ENCODE data around the gene TPRN. TPM values are rescaled to one million over a fixed set of nuclear protein-coding genes. Genes with fewer than 3 reads are reported as not detected.

Gene TPRN
- total and polyA plus RNA-seq, 5 donors from 2014 or later = 0.27 to 5.9 (median 0.46) TPM

- Mint-ChIP-seq H3K4me1 (peaks cover 0 to 7% (median 0%) of the 10 kb centered on the region in 4 donors), H3K4me3 (no peak overlapping the region), H3K36me3 (no peaks in the 10 kb centered on the region), H3K9me3 (peaks cover 0 to 1% (median 0%) of the 10 kb centered on the region in 7 donors), H3K27me3 (peaks cover 18% of the 10 kb centered on the region), H3K27ac (no peak overlapping the region)
- Histone ChIP-seq H3K36me3 (ENCODE audit: control insufficient read depth, insufficient read depth, low read length) (no peaks in the 10 kb centered on the region), H3K4me3 (ENCODE audit: low read depth, low read length) (no peak overlapping the region), H3K4me1 (ENCODE audit: control insufficient read depth, insufficient read depth, low read length, poor library complexity, severe bottlenecking) (peaks cover 16% of the 10 kb centered on the region), H3K9me3 (ENCODE audit: control insufficient read depth in 2 of 2, low read length in 2 of 2) (no peaks in the 10 kb centered on the region), H3K27ac (ENCODE audit: insufficient read depth, low read length, poor library complexity, severe bottlenecking) (no peak overlapping the region), H3K27me3 (ENCODE audit: control insufficient read depth, insufficient read depth, low read length) (no peaks in the 10 kb centered on the region)
- ATAC-seq (ENCODE audit: low read depth in 2 of 2) (no peak), DNase-seq (no peak)
Measured at GRCh38 chr9:137165250-137165836, 35.2 kb downstream of the TPRN start.

- Mint-ChIP-seq H3K4me3 (peak overlapping the region in 1 of 4 donors; percentile 51), H3K27ac (no peak overlapping the region), H3K9me3 (peaks cover 0 to 1% (median 0%) of the 10 kb centered on the region in 7 donors), H3K27me3 (peaks cover 22% of the 10 kb centered on the region), H3K36me3 (no peaks in the 10 kb centered on the region), H3K4me1 (peaks cover 0 to 7% (median 0%) of the 10 kb centered on the region in 4 donors)
- Histone ChIP-seq H3K4me3 (ENCODE audit: low read depth, low read length) (no peak overlapping the region), H3K27me3 (ENCODE audit: control insufficient read depth, insufficient read depth, low read length) (no peaks in the 10 kb centered on the region), H3K9me3 (ENCODE audit: control insufficient read depth in 2 of 2, low read length in 2 of 2) (no peaks in the 10 kb centered on the region), H3K36me3 (ENCODE audit: control insufficient read depth, insufficient read depth, low read length) (no peaks in the 10 kb centered on the region), H3K27ac (ENCODE audit: insufficient read depth, low read length, poor library complexity, severe bottlenecking) (no peak overlapping the region), H3K4me1 (ENCODE audit: control insufficient read depth, insufficient read depth, low read length, poor library complexity, severe bottlenecking) (peaks cover 14% of the 10 kb centered on the region)
- DNase-seq (no peak), ATAC-seq (ENCODE audit: low read depth in 2 of 2) (no peak)
Measured at GRCh38 chr9:137164370-137165249, 35.9 kb downstream of the TPRN start.

GRCh38 chr9:137163805-137164204 is 36.7 kb downstream of the TPRN start:
- Mint-ChIP-seq H3K4me1 (peaks cover 0 to 13% (median 0%) of the 10 kb centered on the region in 4 donors), H3K27ac (no peak overlapping the region), H3K9me3 (peaks cover 0 to 1% (median 0%) of the 10 kb centered on the region in 7 donors), H3K36me3 (no peaks in the 10 kb centered on the region), H3K4me3 (no peak overlapping the region), H3K27me3 (peaks cover 23% of the 10 kb centered on the region)
- ATAC-seq (ENCODE audit: low read depth in 2 of 2) = no peak
- no peak for DNase-seq
- Histone ChIP-seq H3K9me3 (ENCODE audit: control insufficient read depth in 2 of 2, low read length in 2 of 2) (no peaks in the 10 kb centered on the region), H3K27me3 (ENCODE audit: control insufficient read depth, insufficient read depth, low read length) (peaks cover under 1% of the 10 kb centered on the region), H3K4me1 (ENCODE audit: control insufficient read depth, insufficient read depth, low read length, poor library complexity, severe bottlenecking) (peaks cover 8% of the 10 kb centered on the region), H3K36me3 (ENCODE audit: control insufficient read depth, insufficient read depth, low read length) (no peaks in the 10 kb centered on the region), H3K27ac (ENCODE audit: insufficient read depth, low read length, poor library complexity, severe bottlenecking) (no peak overlapping the region), H3K4me3 (ENCODE audit: low read depth, low read length) (no peak overlapping the region)

GRCh38 chr9:137163365-137163715 is 37.2 kb downstream of the TPRN start:
- no peak overlapping the region for H3K27ac ChIP-seq (ENCODE audit: insufficient read depth, low read length, poor library complexity, severe bottlenecking)
- H3K4me3 ChIP-seq (ENCODE audit: low read depth, low read length) = no peak overlapping the region
- H3K36me3 ChIP-seq (ENCODE audit: control insufficient read depth, insufficient read depth, low read length) = no peaks in the 10 kb centered on the region
- H3K27me3 Mint-ChIP-seq = peaks cover 28% of the 10 kb centered on the region
- H3K4me1 Mint-ChIP-seq = peaks cover 0 to 17% (median under 1%) of the 10 kb centered on the region in 4 donors
- no peak for DNase-seq
- no peak for ATAC-seq (ENCODE audit: low read depth in 2 of 2)
- no peak overlapping the region for H3K4me3 Mint-ChIP-seq
- H3K36me3 Mint-ChIP-seq = no peaks in the 10 kb centered on the region
- peaks cover 2% of the 10 kb centered on the region for H3K27me3 ChIP-seq (ENCODE audit: control insufficient read depth, insufficient read depth, low read length)
- peaks cover 0 to 1% (median 0%) of the 10 kb centered on the region in 7 donors for H3K9me3 Mint-ChIP-seq
- peaks cover 12% of the 10 kb centered on the region for H3K4me1 ChIP-seq (ENCODE audit: control insufficient read depth, insufficient read depth, low read length, poor library complexity, severe bottlenecking)
- no peaks in the 10 kb centered on the region for H3K9me3 ChIP-seq (ENCODE audit: control insufficient read depth in 2 of 2, low read length in 2 of 2)
- H3K27ac Mint-ChIP-seq = peak overlapping the region in 1 of 3 donors; percentile 56

GRCh38 chr9:137162505-137163364 is 37.8 kb downstream of the TPRN start:
- peak overlapping the region in 2 of 4 donors; percentile 52 to 74 for H3K4me3 Mint-ChIP-seq
- ATAC-seq (ENCODE audit: low read depth in 2 of 2) (peak in 1 of 2 donors; percentile 38), DNase-seq (no peak)
- no peak overlapping the region for H3K4me3 ChIP-seq (ENCODE audit: low read depth, low read length)
- H3K4me1 Mint-ChIP-seq = peaks cover 0 to 23% (median 3%) of the 10 kb centered on the region in 4 donors
- no peaks in the 10 kb centered on the region for H3K36me3 ChIP-seq (ENCODE audit: control insufficient read depth, insufficient read depth, low read length)
- no peak overlapping the region for H3K27ac Mint-ChIP-seq
- H3K27ac ChIP-seq (ENCODE audit: insufficient read depth, low read length, poor library complexity, severe bottlenecking) = no peak overlapping the region
- H3K27me3 Mint-ChIP-seq = peaks cover 32% of the 10 kb centered on the region
- no peaks in the 10 kb centered on the region for H3K36me3 Mint-ChIP-seq
- peaks cover 7% of the 10 kb centered on the region for H3K4me1 ChIP-seq (ENCODE audit: control insufficient read depth, insufficient read depth, low read length, poor library complexity, severe bottlenecking)
- H3K9me3 Mint-ChIP-seq = peaks cover 0 to 1% (median 0%) of the 10 kb centered on the region in 7 donors
- peaks cover 7% of the 10 kb centered on the region for H3K27me3 ChIP-seq (ENCODE audit: control insufficient read depth, insufficient read depth, low read length)
- H3K9me3 ChIP-seq (ENCODE audit: control insufficient read depth in 2 of 2, low read length in 2 of 2) = no peaks in the 10 kb centered on the region

GRCh38 chr9:137161558-137162486 is 38.7 kb downstream of the TPRN start:
- H3K27ac Mint-ChIP-seq = no peak overlapping the region
- peaks cover 37% of the 10 kb centered on the region for H3K27me3 Mint-ChIP-seq
- H3K9me3 Mint-ChIP-seq = peaks cover 0 to 1% (median 0%) of the 10 kb centered on the region in 7 donors
- Histone ChIP-seq H3K27me3 (ENCODE audit: control insufficient read depth, insufficient read depth, low read length) (peaks cover 11% of the 10 kb centered on the region), H3K4me1 (ENCODE audit: control insufficient read depth, insufficient read depth, low read length, poor library complexity, severe bottlenecking) (peaks cover 9% of the 10 kb centered on the region), H3K9me3 (ENCODE audit: control insufficient read depth in 2 of 2, low read length in 2 of 2) (no peaks in the 10 kb centered on the region), H3K27ac (ENCODE audit: insufficient read depth, low read length, poor library complexity, severe bottlenecking) (no peak overlapping the region), H3K36me3 (ENCODE audit: control insufficient read depth, insufficient read depth, low read length) (no peaks in the 10 kb centered on the region), H3K4me3 (ENCODE audit: low read depth, low read length) (no peak overlapping the region)
- H3K4me1 Mint-ChIP-seq = peaks cover 0 to 29% (median 3%) of the 10 kb centered on the region in 4 donors
- ATAC-seq (ENCODE audit: low read depth in 2 of 2) = no peak
- H3K36me3 Mint-ChIP-seq = no peaks in the 10 kb centered on the region
- no peak for DNase-seq
- H3K4me3 Mint-ChIP-seq = no peak overlapping the region
